Lower lobe of right lung (tissue), 2 donors: ENCODE measurements around the gene MED25. TPM values are rescaled to one million over a fixed set of nuclear protein-coding genes. Genes with fewer than 3 reads are reported as not detected.

Source experiments
- ATAC-seq, 2 donors: fragments of 200-7000 bp; cut with Tn5 transposase; one replicate each; pipeline ENCODE4 v1.9.1; 2020 to 2022; ENCODE audit warnings: mild to moderate bottlenecking in 2 of 2, moderate library complexity in 2 of 2
- DNase-seq: peaks from one replicate; pipeline ENCODE4 v3.0.0-alpha.2; 2020
- H3K27ac ChIP-seq: fragments of 200-600 bp; one replicate; pipeline ENCODE4 v1.8.0; 2022
- H3K27me3 ChIP-seq: fragments of 200-600 bp; one replicate; pipeline ENCODE4 v1.8.0; 2022; ENCODE audit warnings: low read depth
- H3K36me3 ChIP-seq: fragments of 200-600 bp; one replicate; pipeline ENCODE4 v1.8.0; 2022; ENCODE audit warnings: mild to moderate bottlenecking
- H3K4me1 ChIP-seq: fragments of 200-600 bp; one replicate; pipeline ENCODE4 v1.8.0; 2022
- H3K4me3 ChIP-seq: fragments of 200-600 bp; one replicate; pipeline ENCODE4 v1.8.0; 2022; ENCODE audit warnings: mild to moderate bottlenecking
- H3K9me3 ChIP-seq: fragments of 200-600 bp; one replicate; pipeline ENCODE4 v1.8.0; 2022
- intact Hi-C: fragments of 100-400 bp; cut with DNase I; formaldehyde crosslinking; loops from one replicate; pipeline ENCODE4 v1.11.0; 2022
- total RNA-seq: library from RNA; stranded (reverse); fragmentation: NEBNext Ultra II Directional; extraction: Animal tissue kit (Norgen Biotek cat#: 25700); gene quantifications from one replicate; pipeline ENCODE4 v1.2.1, GENCODE V29; 2021
- TF ChIP-seq, protein P1 (sequence below): fragments of 200-600 bp; IDR thresholded peaks from one replicate; pipeline ENCODE4 v1.8.0; 2022; ENCODE audit warnings: antibody characterized with exemption, mild to moderate bottlenecking
- donor health status: DM: no; HTN: yes; CAD: no; lungs with severe emphysema.

MED25 gene
- total RNA-seq, 1 donor from 2014 or later: 65.8 TPM

DNA sequence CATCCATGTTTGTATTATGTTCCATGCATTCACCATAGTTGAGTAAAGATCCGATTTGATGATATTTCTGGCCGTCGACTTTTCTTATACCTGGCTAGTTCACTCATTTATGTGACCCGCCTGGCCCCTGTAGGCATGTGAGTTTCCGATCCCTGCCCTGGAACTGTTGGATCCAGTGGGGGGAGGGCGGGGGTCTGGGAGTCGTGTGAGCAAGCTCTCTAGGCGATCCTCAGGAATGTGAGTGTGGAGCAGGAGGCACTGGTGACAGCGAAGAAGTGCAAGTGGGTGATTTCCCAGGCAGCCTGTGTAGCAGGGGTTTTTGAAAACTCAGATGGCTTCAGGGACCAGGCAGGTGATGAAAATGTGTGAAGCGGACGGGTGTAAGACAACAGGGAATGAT lies 22.2 kb downstream of the MED25 start:
- ATAC-seq: no peak
- no peaks in the 10 kb centered on the region for H3K4me1 ChIP-seq
- TF ChIP-seq, protein P1, sequence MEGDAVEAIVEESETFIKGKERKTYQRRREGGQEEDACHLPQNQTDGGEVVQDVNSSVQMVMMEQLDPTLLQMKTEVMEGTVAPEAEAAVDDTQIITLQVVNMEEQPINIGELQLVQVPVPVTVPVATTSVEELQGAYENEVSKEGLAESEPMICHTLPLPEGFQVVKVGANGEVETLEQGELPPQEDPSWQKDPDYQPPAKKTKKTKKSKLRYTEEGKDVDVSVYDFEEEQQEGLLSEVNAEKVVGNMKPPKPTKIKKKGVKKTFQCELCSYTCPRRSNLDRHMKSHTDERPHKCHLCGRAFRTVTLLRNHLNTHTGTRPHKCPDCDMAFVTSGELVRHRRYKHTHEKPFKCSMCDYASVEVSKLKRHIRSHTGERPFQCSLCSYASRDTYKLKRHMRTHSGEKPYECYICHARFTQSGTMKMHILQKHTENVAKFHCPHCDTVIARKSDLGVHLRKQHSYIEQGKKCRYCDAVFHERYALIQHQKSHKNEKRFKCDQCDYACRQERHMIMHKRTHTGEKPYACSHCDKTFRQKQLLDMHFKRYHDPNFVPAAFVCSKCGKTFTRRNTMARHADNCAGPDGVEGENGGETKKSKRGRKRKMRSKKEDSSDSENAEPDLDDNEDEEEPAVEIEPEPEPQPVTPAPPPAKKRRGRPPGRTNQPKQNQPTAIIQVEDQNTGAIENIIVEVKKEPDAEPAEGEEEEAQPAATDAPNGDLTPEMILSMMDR: no peak
- no peak overlapping the region for H3K27ac ChIP-seq
- no peak overlapping the region for H3K4me3 ChIP-seq
- intact Hi-C loops: no loop called here
- no peaks in the 10 kb centered on the region for H3K9me3 ChIP-seq
- DNase-seq: no peak
- H3K27me3 ChIP-seq: no peaks in the 10 kb centered on the region
- H3K36me3 ChIP-seq: peaks cover 53% of the 10 kb centered on the region

DNA sequence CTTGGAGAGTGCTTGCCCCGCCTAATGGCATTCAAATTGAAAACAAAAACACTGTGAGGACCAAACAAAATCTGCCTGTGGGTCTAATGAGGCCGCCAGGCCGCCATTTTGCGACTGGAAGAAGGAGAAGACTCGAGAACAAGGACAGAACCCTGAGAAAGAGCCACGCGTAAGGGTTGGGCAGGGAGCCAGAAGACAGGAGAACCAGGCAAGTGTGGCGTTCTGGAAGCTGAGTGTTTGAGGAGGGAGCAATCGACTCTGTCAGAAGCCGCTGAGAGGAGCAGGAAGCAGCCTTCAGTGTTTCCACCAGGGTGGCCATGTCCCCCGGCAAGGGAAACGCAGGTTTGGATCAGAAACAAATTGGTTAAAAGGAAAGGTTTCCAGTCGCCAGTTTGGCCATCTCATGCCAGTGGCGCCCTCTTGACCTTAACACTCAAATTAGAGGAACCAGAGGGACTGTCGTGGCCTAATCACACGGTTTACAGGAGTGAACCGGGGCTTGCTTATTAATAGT lies 22.7 kb downstream of the MED25 start:
- Histone ChIP-seq H3K27me3 (no peaks in the 10 kb centered on the region), H3K9me3 (no peaks in the 10 kb centered on the region), H3K4me3 (no peak overlapping the region), H3K36me3 (peaks cover 48% of the 10 kb centered on the region), H3K27ac (no peak overlapping the region), H3K4me1 (no peaks in the 10 kb centered on the region)
- TF ChIP-seq, protein P1: no peak
- ATAC-seq: no peak
- intact Hi-C loops: no loop called here
- no peak for DNase-seq

DNA sequence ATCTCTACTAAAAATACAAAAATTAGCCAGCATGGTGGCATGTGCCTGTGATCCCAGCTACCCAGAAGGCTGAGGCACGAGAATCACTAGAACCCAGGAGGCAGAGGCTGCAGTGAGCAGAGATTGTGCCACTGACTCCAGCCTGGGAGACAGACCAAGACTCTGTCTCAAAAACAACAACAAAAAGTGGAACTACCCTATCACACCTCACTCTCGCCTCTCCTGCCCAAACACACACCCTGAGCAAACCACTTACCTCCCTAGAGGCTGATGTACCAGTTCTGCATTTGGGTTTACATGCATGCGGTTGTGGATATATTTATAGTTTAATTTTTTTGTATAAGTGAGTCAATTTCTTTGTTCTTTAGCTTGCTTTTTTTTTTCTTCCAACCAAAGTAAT lies 25.2 kb downstream of the MED25 start:
- no peak overlapping the region for H3K4me3 ChIP-seq
- intact Hi-C loops: no loop called here
- H3K27ac ChIP-seq: no peak overlapping the region
- peaks cover 23% of the 10 kb centered on the region for H3K36me3 ChIP-seq
- H3K9me3 ChIP-seq: no peaks in the 10 kb centered on the region
- no peak for DNase-seq
- TF ChIP-seq, protein P1: no peak
- no peaks in the 10 kb centered on the region for H3K27me3 ChIP-seq
- no peak for ATAC-seq
- no peaks in the 10 kb centered on the region for H3K4me1 ChIP-seq

DNA sequence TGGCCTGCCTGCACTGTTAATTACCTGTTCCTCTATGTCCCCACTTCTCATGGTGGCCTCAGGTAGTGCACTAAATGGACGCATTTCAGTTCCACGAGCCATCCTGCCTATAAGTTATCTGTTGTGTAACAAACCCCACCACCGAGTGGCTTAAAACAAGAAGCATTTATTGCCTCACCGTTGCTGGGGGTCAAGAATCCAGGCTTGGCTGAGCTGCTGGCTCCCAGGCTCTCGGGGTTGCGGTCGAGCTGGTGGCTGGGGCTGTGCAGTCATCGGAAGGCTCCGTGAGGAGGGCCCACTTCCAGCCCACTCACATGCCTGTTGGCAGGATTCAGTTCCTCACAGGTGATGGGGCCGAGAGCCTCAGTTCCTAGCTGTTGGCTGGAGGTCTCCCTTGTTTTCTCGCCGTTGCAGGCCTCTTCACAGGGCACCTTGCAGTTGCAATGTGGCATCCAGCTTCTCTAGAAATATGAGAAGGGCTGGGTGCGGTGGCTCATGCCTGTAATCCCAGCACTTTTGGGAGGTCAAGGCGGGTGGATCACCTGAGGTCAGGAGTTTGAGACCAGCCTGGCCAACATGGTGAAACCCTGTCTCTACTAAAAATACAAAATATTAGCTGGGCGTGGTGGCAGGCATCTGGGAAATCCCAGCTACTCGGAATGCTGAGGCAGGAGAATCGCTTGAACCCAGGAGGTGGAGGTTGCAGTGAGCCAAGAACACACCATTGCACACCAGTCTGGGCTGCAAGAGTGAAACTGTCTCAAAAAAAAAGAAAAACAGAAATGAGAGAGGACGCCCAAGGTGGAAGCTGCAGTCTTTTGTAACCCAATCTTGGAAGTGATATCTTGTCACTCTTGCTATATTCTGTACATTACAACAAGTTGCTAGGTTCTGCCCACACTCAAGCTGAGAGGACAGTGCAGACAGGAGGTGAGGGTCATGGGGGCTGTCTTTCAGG lies 26.3 kb downstream of the MED25 start:
- TF ChIP-seq, protein P1: no peak
- ATAC-seq (no peak), DNase-seq (no peak)
- Histone ChIP-seq H3K4me1 (no peaks in the 10 kb centered on the region), H3K4me3 (no peak overlapping the region), H3K27ac (no peak overlapping the region), H3K36me3 (peaks cover 12% of the 10 kb centered on the region), H3K27me3 (no peaks in the 10 kb centered on the region), H3K9me3 (no peaks in the 10 kb centered on the region)
- intact Hi-C loops: no loop called here

GRCh38 chr19:49845414-49845813 lies 27.3 kb downstream of the MED25 start:
- peaks cover 4% of the 10 kb centered on the region for H3K4me1 ChIP-seq
- DNase-seq (no peak), ATAC-seq (no peak)
- H3K4me3 ChIP-seq: no peak overlapping the region
- intact Hi-C loops: no loop called here
- TF ChIP-seq, protein P1: no peak
- no peak overlapping the region for H3K27ac ChIP-seq
- peaks cover 4% of the 10 kb centered on the region for H3K36me3 ChIP-seq
- no peaks in the 10 kb centered on the region for H3K9me3 ChIP-seq
- H3K27me3 ChIP-seq: no peaks in the 10 kb centered on the region
